PC-9 (cell line): ENCODE data around the gene PXMP2. TPM values are rescaled to one million over a fixed set of nuclear protein-coding genes. Genes with fewer than 3 reads are reported as not detected.

ENCODE experiments used
- BruUV-seq: library from RNA; stranded (reverse); fragments of 400-500 nt; replicated peaks from 2 replicates; lab custom pipeline; 2021; lab: Mats Ljungman, UMichigan
- CTCF ChIA-PET: fragments of 300-600 bp; sonication (Branson Sonifier 250); formaldehyde crosslinking; loops from one replicate; lab custom pipeline; 2022; ENCODE audit warnings: antibody characterized with exemption; lab: Charles Lee
- POLR2A ChIA-PET: fragments of 300-600 bp; sonication (Branson Sonifier 250); formaldehyde crosslinking; loops from one replicate; lab custom pipeline; 2022; ENCODE audit warnings: antibody characterized with exemption; ENCODE audit not compliant: unreplicated experiment; lab: Charles Lee
- DNase-seq, 2 experiments: peaks; one replicate each; pipeline versions ENCODE4 v3.0.0 to v3.0.0-alpha.2; 2015 to 2022; ENCODE audit warnings: mixed read lengths in 1 of 2
- H2AFZ ChIP-seq: fragments of 200-600 bp; sonication (generic); 2 replicates; pipeline ENCODE4 v1.8.1; 2017; ENCODE audit warnings: antibody characterized with exemption
- H3F3A ChIP-seq: fragments of 200-600 bp; sonication (generic); 2 replicates; pipeline ENCODE4 v1.8.1; 2017; ENCODE audit warnings: antibody characterized with exemption, mild to moderate bottlenecking, low read depth; ENCODE audit not compliant: insufficient read depth
- H3K27ac ChIP-seq: fragments of 200-600 bp; sonication (generic); 2 replicates; pipeline ENCODE4 v1.6.1; 2016; ENCODE audit warnings: mixed run types
- H3K27me3 ChIP-seq: fragments of 200-600 bp; sonication (generic); 2 replicates; pipeline ENCODE4 v1.6.1; 2016; ENCODE audit warnings: low read depth, mixed run types; ENCODE audit not compliant: insufficient read depth
- H3K36me3 ChIP-seq: fragments of 200-600 bp; sonication (generic); 2 replicates; pipeline ENCODE4 v1.6.1; 2016; ENCODE audit warnings: low read depth, mixed run types
- H3K4me1 ChIP-seq: fragments of 200-600 bp; sonication (generic); replicated peaks from 2 replicates; pipeline ENCODE4 v1.6.1; 2016; ENCODE audit warnings: mixed run types; ENCODE audit not compliant: insufficient read depth
- H3K4me2 ChIP-seq: fragments of 200-600 bp; sonication (generic); 2 replicates; pipeline ENCODE4 v1.6.1; 2017; ENCODE audit warnings: mixed run types
- H3K4me3 ChIP-seq: fragments of 200-600 bp; sonication (generic); 2 replicates; pipeline ENCODE4 v1.6.1; 2016; ENCODE audit warnings: mixed run types
- H3K79me2 ChIP-seq: fragments of 200-600 bp; sonication (generic); 2 replicates; pipeline ENCODE4 v1.6.1; 2017; ENCODE audit warnings: low read depth, mixed run types
- H3K9me2 ChIP-seq: fragments of 200-600 bp; sonication (generic); 2 replicates; pipeline ENCODE4 v1.8.1; 2017; ENCODE audit warnings: mild to moderate bottlenecking; ENCODE audit not compliant: insufficient read depth
- H3K9me3 ChIP-seq: fragments of 200-600 bp; sonication (generic); 2 replicates; pipeline ENCODE4 v1.8.1; 2016; ENCODE audit warnings: low read depth; ENCODE audit not compliant: insufficient read depth
- H4K20me1 ChIP-seq: fragments of 200-600 bp; sonication (generic); 2 replicates; pipeline ENCODE4 v1.8.1; 2017; ENCODE audit not compliant: insufficient read depth
- EZH2 ChIP-seq: fragments of 200-600 bp; sonication (generic); IDR thresholded peaks from 2 replicates; pipeline ENCODE4 v1.8.0; 2017; ENCODE audit warnings: antibody characterized with exemption, low read depth
- intact Hi-C: fragments of 100-400 bp; cut with micrococcal nuclease; formaldehyde crosslinking; loops from one replicate; pipeline ENCODE4 v1.10.0; 2022; ENCODE audit not compliant: unreplicated experiment
- total RNA-seq: library from RNA; stranded (reverse); gene quantifications from 2 replicates; pipeline ENCODE4 v1.2.3, GENCODE V29; 2021
- TF ChIP-seq, protein P1 (sequence below): fragments of 200-600 bp; sonication (generic); conservative IDR thresholded peaks from 2 replicates; pipeline ENCODE4 v1.6.1; 2017; ENCODE audit warnings: mixed run types, antibody characterized with exemption, mild to moderate bottlenecking, moderate library complexity

Gene PXMP2
- total RNA-seq, 1 experiment from 2014 or later, result 38.6 TPM

DNA sequence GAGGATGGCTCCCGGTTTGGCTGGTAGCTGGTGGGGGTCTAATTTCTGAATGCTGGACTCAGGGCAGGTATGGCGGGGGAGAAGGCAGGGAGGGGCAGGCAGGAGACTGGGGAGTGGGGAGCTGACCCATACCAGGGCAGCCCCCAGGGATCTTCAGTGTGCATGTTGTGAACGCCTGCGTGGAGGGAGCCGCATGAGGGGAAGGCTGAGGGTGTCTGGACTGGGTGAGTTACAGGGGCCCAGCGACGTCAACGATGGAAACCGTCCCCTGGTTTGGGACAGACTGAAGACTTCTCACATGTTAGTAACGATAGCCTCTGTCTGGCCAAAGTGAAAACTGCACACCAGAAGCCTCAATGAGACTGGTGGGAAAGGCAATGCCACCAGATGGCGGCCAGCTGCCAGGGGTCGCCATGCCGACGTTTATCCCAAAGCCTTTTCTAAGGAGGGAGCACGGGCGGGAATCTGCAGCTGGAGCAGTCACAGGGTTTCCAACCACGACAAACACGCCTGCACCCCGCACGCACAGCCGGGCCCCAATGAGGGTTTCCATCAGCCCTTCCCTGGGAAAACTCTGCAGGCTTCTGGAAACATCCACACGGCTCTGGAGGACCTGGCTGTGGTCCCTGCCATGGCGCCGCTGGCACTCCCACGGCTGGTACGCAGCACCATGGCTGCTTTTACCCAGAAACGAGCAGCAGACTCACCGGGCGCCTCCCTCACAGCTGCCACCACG, 37.3 kb downstream of the PXMP2 start:
- POLR2A ChIA-PET, result no interaction called here
- H3K36me3 ChIP-seq, result peaks cover 24% of the 10 kb centered on the region
- BruUV-seq, result no TSS peak
- TF ChIP-seq EZH2, result no peak
- TF ChIP-seq, protein P1, sequence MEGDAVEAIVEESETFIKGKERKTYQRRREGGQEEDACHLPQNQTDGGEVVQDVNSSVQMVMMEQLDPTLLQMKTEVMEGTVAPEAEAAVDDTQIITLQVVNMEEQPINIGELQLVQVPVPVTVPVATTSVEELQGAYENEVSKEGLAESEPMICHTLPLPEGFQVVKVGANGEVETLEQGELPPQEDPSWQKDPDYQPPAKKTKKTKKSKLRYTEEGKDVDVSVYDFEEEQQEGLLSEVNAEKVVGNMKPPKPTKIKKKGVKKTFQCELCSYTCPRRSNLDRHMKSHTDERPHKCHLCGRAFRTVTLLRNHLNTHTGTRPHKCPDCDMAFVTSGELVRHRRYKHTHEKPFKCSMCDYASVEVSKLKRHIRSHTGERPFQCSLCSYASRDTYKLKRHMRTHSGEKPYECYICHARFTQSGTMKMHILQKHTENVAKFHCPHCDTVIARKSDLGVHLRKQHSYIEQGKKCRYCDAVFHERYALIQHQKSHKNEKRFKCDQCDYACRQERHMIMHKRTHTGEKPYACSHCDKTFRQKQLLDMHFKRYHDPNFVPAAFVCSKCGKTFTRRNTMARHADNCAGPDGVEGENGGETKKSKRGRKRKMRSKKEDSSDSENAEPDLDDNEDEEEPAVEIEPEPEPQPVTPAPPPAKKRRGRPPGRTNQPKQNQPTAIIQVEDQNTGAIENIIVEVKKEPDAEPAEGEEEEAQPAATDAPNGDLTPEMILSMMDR, result no peak
- no peak overlapping the region for H3K4me3 ChIP-seq
- H3F3A ChIP-seq, result peaks cover 63% of the 10 kb centered on the region
- no peak for DNase-seq
- CTCF ChIA-PET, result no interaction called here
- H3K9me2 ChIP-seq, result no peaks in the 10 kb centered on the region
- no peak overlapping the region for H2AFZ ChIP-seq
- no peaks in the 10 kb centered on the region for H3K9me3 ChIP-seq
- H3K27ac ChIP-seq, result no peak overlapping the region
- peaks cover 51% of the 10 kb centered on the region for H4K20me1 ChIP-seq
- intact Hi-C loops, result no loop called here
- H3K4me1 ChIP-seq, result no peaks in the 10 kb centered on the region
- no peak overlapping the region for H3K4me2 ChIP-seq
- no peaks in the 10 kb centered on the region for H3K27me3 ChIP-seq
- no peaks in the 10 kb centered on the region; the same call in 1 of the 2 replicates for H3K79me2 ChIP-seq

DNA sequence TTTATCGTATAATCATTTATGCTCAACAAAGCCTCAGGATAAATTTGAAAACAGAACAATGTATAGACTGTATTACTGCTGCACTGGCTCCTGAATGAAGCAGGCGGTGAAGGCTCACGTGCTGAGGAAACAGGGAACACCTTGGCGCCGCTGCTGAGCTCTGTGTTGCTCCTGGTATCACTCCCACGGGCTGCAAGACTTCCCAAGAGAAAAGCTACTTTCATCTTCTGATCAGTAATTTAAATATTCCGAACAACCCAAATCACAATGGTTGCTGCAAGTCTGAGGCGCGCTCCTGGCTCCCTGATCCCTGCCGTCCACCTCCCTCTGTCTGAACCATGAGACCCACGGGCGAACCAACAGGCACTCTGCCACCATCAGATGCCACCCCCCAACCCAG, 39.0 kb downstream of the PXMP2 start:
- Histone ChIP-seq H3K27ac (no peak overlapping the region), H3K4me3 (no peak overlapping the region), H3K4me1 (no peaks in the 10 kb centered on the region), H3K79me2 (no peaks in the 10 kb centered on the region; the same call in 1 of the 2 replicates), H3K4me2 (no peak overlapping the region), H3F3A (peaks cover 71% of the 10 kb centered on the region), H3K27me3 (no peaks in the 10 kb centered on the region), H3K36me3 (peaks cover 21% of the 10 kb centered on the region), H2AFZ (no peak overlapping the region), H4K20me1 (peaks cover 49% of the 10 kb centered on the region), H3K9me2 (no peaks in the 10 kb centered on the region), H3K9me3 (no peaks in the 10 kb centered on the region)
- no peak for DNase-seq
- ChIA-PET CTCF (no interaction called here), POLR2A (no interaction called here)
- no peak for TF ChIP-seq EZH2
- TF ChIP-seq, protein P1, result no peak
- no TSS peak for BruUV-seq
- intact Hi-C loops, result no loop called here

DNA sequence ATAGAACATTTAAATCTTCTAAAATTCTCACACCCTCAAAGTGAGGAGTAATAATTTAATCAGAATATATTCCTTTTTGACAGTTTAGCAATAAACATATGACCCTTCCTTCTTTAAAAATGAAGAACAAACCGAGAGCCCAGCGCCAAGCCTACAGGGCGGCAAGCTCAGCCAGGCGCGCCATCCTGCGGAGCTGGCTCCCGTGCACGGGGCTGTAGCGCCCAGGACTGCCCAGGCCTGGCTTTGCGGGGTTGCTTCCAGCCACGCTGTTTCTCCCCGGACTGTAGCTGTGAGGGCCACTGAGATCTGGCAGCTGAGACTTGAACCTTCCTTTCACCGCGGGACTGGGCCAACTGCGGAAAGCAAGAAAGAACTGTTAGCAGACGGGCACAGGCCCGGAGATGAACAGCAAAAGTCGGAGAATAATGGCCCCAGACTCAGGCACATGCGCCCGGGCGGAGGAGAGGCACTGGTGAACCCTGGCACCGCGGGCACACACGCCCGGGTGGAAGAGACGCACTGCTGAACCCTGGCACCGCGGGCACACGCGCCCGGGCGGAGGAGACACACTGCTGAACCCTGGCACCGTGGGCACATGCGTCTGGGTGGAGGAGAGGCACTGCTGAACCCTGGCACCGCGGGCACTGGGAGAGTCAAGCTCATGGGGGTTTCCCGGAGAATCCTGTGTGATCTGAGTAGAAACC, 39.9 kb downstream of the PXMP2 start:
- peaks cover 24% of the 10 kb centered on the region for H3K36me3 ChIP-seq
- DNase-seq, result no peak
- peaks cover 42% of the 10 kb centered on the region for H4K20me1 ChIP-seq
- no peaks in the 10 kb centered on the region; the same call in 1 of the 2 replicates for H3K79me2 ChIP-seq
- no peaks in the 10 kb centered on the region for H3K9me2 ChIP-seq
- H3K27me3 ChIP-seq, result no peaks in the 10 kb centered on the region
- no peak overlapping the region for H2AFZ ChIP-seq
- no peaks in the 10 kb centered on the region for H3K4me1 ChIP-seq
- no peak overlapping the region for H3K4me2 ChIP-seq
- intact Hi-C loops, result no loop called here
- no peak overlapping the region for H3K4me3 ChIP-seq
- ChIA-PET POLR2A (no interaction called here), CTCF (no interaction called here)
- no TSS peak for BruUV-seq
- H3K9me3 ChIP-seq, result no peaks in the 10 kb centered on the region
- TF ChIP-seq, protein P1, result no peak
- no peak for TF ChIP-seq EZH2
- peaks cover 67% of the 10 kb centered on the region for H3F3A ChIP-seq
- no peak overlapping the region for H3K27ac ChIP-seq
